C4-2B (cell line): ENCODE measurements around the gene HIF1A.
"Not testable (repeated sequence)": the region's sequence is repeated elsewhere in the genome, so short reads cannot be mapped to it uniquely, and the experiment has no call there.

Experiments
- H3K27ac ChIP-seq: fragments of 450-650 bp; 2 replicates; pipeline ENCODE4 v1.5.1; 2017
- CTCF ChIP-seq: fragments of 450-650 bp; conservative IDR thresholded peaks from 2 replicates; pipeline ENCODE4 v1.5.1; 2017; ENCODE audit warnings: mild to moderate bottlenecking
- ZFX ChIP-seq: fragments of 450-650 bp; IDR thresholded peaks from 2 replicates; pipeline ENCODE4 v1.6.1; 2017

Gene HIF1A

DNA sequence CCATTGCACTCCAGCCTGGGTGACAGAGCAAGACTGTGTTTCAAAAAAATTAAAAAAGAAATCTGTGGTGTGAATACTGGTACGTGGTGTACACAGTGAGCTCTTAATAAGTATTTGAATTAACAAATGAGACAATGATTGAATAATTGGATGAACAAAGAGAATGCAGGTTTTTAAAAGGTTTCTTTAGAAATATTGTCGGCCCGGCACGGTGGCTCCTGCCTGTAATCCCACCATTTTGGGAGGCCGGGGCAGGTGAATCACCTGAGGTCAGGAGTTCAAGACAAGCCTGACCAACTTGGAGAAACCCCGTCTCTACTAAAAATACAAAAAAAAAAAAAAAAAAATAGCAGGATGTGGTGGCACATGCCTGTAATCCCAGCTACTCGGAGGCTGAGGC is 6.6 kb downstream of the HIF1A start:
- TF ChIP-seq CTCF, result no peak
- TF ChIP-seq ZFX, result no peak
- no peak overlapping the region for H3K27ac ChIP-seq

DNA sequence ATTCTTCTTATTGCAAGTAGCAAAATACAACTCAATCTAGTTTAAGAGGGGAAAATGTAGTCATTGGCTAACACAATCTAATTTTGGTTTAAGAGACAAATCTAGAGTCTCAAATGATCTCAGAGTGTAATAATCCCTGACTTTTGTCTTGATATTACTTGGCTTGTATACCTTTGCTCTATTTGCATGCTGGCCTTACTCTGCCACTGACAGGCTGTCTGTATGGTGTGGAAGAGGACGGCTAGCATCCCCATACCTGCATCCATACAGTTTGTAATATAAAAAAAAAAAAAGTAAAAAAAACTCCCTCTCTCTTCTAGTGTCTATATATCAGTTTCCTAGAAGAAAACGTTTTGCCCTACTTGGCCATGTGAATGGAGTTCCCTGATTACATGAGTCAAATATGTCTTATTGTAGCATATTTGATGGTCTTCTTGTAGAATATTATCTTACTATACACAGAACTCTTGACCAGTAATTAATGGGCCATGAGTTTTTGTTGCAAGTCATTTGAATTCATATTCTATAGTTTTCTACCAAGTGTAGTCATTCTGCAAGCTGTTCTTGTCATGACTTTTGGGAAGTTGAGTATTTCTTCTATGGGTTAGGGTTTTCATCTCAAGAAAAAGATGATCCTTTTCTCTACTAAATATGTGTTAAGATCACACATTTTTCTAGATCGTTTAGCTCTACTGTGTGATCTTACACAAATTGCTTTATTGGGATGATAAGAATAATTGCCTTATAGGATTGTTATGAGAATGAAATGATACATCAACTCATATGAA is 8.2 kb downstream of the HIF1A start:
- no peak overlapping the region for H3K27ac ChIP-seq
- no peak for TF ChIP-seq CTCF
- TF ChIP-seq ZFX, result no peak

GRCh38 chr14:61704554-61704953 is 9.2 kb downstream of the HIF1A start:
- TF ChIP-seq CTCF (no peak), ZFX (no peak)
- H3K27ac ChIP-seq, result no peak overlapping the region

DNA sequence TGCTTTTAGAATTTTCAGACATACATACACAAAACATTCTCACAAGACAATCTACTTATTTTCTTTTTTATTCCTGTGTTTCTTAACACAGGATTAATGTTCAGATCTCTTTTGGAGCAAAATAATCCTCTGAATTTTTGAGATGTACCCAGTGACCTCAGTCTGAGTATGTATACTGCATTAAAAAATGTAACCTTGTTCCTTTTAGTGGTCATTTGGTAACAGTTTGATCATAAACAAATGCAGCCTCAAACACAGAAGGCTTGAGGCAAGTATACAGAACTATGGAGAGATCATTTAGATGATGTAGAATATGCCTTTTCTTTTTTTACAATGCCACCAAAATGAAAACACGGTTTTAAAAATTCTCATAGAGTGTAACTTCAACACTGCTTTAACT is 9.7 kb downstream of the HIF1A start:
- H3K27ac ChIP-seq, result no peak overlapping the region
- TF ChIP-seq CTCF, result no peak
- TF ChIP-seq ZFX, result no peak

- no peak overlapping the region for H3K27ac ChIP-seq
- TF ChIP-seq ZFX (no peak), CTCF (no peak)
Measured at GRCh38 chr14:61706096-61706690, 10.9 kb downstream of the HIF1A start.

DNA sequence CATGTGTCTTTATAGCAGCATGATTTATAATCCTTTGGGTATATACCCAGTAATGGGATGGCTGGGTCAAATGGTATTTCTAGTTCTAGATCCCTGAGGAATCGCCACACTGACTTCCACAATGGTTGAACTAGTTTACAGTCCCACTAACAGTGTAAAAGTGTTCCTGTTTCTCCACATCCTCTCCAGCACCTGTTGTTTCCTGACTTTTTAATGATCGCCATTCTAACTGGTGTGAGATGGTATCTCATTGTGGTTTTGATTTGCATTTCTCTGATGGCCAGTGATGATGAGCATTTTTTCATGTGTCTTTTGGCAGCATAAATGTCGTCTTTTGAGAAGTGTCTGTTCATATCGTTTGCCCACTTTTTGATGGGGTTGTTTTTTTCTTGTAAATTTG is 12.5 kb downstream of the HIF1A start:
- H3K27ac ChIP-seq, result not testable (repeated sequence)

DNA sequence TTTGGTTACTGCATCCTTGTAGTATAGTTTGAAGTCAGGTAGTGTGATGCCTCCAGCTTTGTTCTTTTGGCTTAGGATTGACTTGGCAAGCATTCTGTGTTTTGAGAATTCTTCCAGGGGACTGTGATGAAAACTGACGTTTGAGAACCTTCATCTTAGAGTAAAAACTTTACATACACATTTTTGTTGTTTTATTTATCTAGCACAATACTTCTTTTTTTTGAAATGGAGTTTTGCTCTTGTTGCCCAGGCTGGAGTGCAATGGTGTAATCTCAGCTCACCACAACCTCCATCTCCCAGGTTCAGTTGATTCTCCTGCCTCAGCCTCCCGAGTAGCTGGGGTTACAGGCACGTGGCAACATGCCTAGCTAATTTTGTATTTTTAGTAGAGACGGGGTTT is 13.4 kb downstream of the HIF1A start:
- H3K27ac ChIP-seq, result not testable (repeated sequence)

DNA sequence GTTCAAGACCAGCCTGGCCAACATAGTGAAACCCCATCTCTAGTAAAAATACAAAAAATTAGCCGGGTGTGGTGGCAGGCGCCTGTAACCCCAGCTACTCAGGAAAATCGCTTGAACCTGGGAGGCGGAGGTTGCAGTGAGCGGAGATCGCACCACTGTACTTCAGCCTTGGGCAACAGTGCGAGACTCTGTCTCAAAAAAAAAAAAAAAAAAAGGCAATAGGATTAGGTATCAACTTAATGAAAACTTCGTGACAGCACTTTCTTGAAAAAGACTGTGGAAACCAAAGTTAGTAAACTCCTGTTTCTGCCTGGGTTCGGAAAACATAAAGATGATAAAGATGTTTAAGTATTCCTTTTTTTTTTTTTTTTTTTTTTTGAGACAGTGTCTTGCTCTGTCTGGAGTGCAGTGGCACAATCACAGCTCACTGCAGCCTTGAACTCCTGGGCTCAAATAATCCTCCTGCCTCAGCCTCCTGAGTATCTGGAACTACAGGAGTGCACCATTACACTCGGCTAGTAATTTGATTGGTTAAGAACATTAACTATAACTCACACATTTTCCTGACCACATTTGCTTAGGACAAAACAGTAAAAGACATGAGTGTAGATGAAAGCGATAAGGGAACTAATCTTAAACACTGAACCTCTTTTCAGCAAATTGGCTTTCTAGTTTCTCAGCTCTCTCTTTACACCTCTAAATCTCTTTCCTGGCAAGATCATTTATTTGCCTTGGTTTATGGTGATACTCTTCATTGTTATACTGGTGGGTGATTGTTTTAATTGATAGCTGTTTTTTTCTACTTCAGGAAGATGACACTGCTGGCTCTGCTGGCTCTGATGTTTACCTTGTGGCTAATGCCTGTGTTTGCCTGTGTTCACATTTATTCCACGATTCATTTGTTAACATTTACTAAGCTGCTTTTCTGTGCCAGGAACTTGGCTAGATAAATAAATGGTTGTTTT is 15.8 kb downstream of the HIF1A start:
- TF ChIP-seq CTCF (no peak), ZFX (no peak)
- H3K27ac ChIP-seq, result no peak overlapping the region
